ENCODE results near the gene CFAP299.

DNA sequence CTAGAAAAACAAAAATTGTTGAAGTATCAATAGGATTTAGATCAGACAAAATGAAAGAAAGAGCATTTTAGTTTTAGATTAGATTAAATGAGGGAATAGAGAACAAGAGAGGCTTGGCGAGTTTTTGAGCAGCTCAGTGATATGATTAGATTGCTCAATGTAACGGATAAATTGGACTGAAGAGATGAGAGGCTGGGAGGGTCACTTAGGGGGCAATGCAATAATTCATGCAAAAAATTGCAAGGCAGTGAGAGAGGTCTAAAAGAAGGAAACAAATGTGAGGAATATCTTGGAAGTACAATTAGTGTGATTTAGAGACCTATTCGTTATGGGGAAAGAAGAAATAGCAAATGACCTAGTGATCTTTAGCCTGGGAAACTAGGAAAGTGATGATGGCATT, 644.7 kb downstream of the CFAP299 start:
- TF ChIP-seq, protein P1, sequence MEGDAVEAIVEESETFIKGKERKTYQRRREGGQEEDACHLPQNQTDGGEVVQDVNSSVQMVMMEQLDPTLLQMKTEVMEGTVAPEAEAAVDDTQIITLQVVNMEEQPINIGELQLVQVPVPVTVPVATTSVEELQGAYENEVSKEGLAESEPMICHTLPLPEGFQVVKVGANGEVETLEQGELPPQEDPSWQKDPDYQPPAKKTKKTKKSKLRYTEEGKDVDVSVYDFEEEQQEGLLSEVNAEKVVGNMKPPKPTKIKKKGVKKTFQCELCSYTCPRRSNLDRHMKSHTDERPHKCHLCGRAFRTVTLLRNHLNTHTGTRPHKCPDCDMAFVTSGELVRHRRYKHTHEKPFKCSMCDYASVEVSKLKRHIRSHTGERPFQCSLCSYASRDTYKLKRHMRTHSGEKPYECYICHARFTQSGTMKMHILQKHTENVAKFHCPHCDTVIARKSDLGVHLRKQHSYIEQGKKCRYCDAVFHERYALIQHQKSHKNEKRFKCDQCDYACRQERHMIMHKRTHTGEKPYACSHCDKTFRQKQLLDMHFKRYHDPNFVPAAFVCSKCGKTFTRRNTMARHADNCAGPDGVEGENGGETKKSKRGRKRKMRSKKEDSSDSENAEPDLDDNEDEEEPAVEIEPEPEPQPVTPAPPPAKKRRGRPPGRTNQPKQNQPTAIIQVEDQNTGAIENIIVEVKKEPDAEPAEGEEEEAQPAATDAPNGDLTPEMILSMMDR (conservative IDR thresholded peaks at IDR 0.05) = no peak
- no peak for TF ChIP-seq EZH2 (IDR thresholded peaks at IDR 0.05; ENCODE audit: low read depth)
